ENCODE results near the gene SPC24.
"Not testable (repeated sequence)": the region's sequence is repeated elsewhere in the genome, so short reads cannot be mapped to it uniquely, and the experiment has no call there.

Gene SPC24

GRCh38 chr19:11192957-11193939, 37.7 kb upstream of the SPC24 start:
- DNase-seq (ENCODE audit: low spot score) = no peak

GRCh38 chr19:11191934-11192333, 36.4 kb upstream of the SPC24 start:
- DNase-seq (ENCODE audit: low spot score) = peak; percentile 62

GRCh38 chr19:11191273-11191755, 35.7 kb upstream of the SPC24 start:
- DNase-seq (ENCODE audit: low spot score) = peak; percentile 71

- DNase-seq (ENCODE audit: low spot score) = no peak
These were observed 34.9 kb upstream of the SPC24 start for GRCh38 chr19:11190501-11190900.

- DNase-seq (ENCODE audit: low spot score) = no peak
These were observed 31.9 kb upstream of the SPC24 start for GRCh38 chr19:11187441-11187840.

- no peak for DNase-seq (ENCODE audit: low spot score)
These were observed 27.4 kb upstream of the SPC24 start for GRCh38 chr19:11182994-11183393.

- DNase-seq (ENCODE audit: low spot score) = no peak
These were observed 25.9 kb upstream of the SPC24 start for GRCh38 chr19:11181488-11181887.

GRCh38 chr19:11180975-11181374, 25.4 kb upstream of the SPC24 start:
- not testable (repeated sequence) for DNase-seq (ENCODE audit: low spot score)

- no peak for DNase-seq (ENCODE audit: low spot score)
These were observed 24.8 kb upstream of the SPC24 start for GRCh38 chr19:11180346-11180745.

- DNase-seq (ENCODE audit: low spot score) = peak; percentile 74
These were observed 24.2 kb upstream of the SPC24 start for GRCh38 chr19:11179716-11180297.

- not testable (repeated sequence) for DNase-seq (ENCODE audit: low spot score)
These were observed 23.5 kb upstream of the SPC24 start for GRCh38 chr19:11179145-11179465.

GRCh38 chr19:11177592-11177991, 22.0 kb upstream of the SPC24 start:
- DNase-seq (ENCODE audit: low spot score) = no peak

- no peak for DNase-seq (ENCODE audit: low spot score)
These were observed 21.0 kb upstream of the SPC24 start for GRCh38 chr19:11176466-11177193.

- DNase-seq (ENCODE audit: low spot score) = no peak
These were observed 20.3 kb upstream of the SPC24 start for GRCh38 chr19:11175920-11176319.

GRCh38 chr19:11174336-11174735, 18.8 kb upstream of the SPC24 start:
- DNase-seq (ENCODE audit: low spot score) = no peak

GRCh38 chr19:11173516-11174155, 18.1 kb upstream of the SPC24 start:
- DNase-seq (ENCODE audit: low spot score) = no peak

- DNase-seq (ENCODE audit: low spot score) = no peak
These were observed 17.0 kb upstream of the SPC24 start for GRCh38 chr19:11172576-11172975.

- no peak for DNase-seq (ENCODE audit: low spot score)
These were observed 15.6 kb upstream of the SPC24 start for GRCh38 chr19:11171144-11171543.

- no peak for DNase-seq (ENCODE audit: low spot score)
These were observed 14.5 kb upstream of the SPC24 start for GRCh38 chr19:11169896-11170678.

- DNase-seq (ENCODE audit: low spot score) = no peak
These were observed 13.0 kb upstream of the SPC24 start for GRCh38 chr19:11168568-11168967.

Measured in germinal center (tissue), 1 donor.